Renal pelvis (tissue), 4 donors: Measurements from ENCODE around the gene EML5. TPM values are rescaled to one million over a fixed set of nuclear protein-coding genes. Genes with fewer than 3 reads are reported as not detected.
"Not testable (repeated sequence)": the region's sequence is repeated elsewhere in the genome, so short reads cannot be mapped to it uniquely, and the experiment has no call there.

Experiments
- DNase-seq: peaks from one replicate; pipeline ENCODE4 v3.0.0-alpha.2; 2013
- polyA plus RNA-seq, 3 donors: library from polyadenylated mRNA; unstranded; fragments of 120-200 nt; gene quantifications; one replicate each; pipeline ENCODE4 v1.2.1, GENCODE V29; 2013; ENCODE audit not compliant: insufficient read length in 3 of 3

EML5 gene
- polyA plus RNA-seq, 3 donors = 2.4 to 3.4 (median 2.8) TPM

DNA sequence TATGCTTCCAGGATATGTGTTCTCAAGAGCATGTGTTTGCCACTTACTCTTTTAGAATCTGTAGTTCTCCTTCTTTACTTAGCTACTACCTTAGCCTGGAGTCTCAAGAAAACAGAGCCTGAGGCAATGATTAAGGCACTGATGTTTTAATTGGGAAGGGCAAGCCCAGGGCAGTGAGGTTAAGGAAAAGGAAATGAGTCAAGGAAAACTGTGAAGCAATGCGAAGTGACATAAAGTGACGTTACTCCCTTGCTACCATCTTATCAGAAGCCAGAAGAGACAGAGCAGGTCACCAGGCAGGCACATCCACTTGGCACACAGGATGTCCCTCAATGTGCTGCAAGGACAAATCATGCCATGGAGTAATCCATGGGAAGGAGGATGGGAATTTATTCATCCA lies 11.3 kb upstream of the EML5 start:
- no peak for DNase-seq

DNA sequence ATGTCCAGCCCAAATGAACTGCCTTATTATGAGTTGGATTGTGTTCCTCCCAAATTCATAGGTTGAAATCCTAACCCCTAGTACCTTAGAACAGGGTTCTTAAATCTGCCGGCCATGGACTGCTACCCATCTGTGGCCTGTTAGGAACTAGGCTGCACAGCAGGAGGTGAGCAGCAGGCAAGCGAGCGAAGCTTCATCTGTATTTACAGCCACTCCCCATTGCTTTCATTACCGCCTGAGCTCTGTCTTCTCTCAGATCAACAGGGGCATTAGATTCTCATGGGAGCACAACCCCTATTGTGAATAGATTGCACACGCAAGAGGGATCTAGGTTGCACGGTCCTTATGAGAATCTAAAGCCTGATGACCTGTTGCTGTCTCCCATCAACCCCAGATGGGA lies 9.8 kb upstream of the EML5 start:
- DNase-seq = no peak

DNA sequence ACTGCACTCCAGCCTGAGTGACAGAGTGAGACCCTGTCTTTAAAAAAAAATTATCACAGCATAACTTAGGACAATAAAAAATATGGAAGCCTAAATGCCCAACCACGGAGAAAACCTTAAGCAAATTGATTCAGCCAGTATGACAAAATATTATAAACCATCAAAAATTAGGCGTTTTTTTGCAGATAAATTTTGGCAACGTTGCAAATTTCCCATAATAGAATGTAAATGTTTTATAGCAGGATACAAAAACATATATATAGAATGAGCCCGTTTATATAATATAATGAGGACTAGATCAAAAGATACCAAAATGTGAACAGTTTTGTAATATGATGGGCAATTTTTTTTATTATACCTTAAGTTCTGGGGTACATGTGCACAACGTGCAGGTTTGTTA lies 6.8 kb upstream of the EML5 start:
- DNase-seq = no peak

DNA sequence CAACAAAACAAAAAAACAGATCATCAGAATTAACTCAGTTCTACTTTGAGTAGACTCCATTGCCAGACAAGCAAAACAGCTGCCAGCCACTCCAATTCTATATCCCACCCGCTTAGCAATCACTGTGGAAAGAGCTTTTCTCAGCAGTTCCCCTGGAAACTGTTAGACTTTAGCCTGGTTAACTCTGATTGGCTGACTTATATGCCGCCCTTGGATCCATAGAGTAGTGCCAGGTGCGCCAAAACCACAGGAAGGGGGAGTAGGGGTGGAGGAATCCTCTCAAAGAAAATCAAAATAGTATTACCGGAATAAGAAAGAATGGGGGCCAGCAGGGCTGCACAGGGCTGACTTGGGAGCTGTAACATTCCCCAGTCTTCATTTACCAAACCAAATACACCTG lies 5.4 kb upstream of the EML5 start:
- DNase-seq = no peak

DNA sequence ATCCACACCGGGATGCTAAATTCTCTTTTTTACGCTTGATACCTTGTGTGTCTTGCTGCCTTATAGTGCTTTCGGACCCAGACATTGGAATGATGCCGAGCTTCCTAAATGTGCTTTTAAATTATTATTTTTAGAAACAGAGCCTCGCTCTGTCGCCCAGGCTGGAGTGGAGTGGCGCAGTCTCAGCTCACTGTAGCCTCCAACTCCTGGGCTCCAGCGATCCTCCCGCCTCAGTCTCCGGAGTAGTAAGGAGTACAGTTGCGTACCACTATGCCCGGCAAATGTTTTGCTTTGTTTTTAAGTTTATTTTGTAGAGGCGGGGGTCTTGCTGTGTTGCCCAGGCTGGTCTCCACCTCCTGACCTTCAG lies 489 bp upstream of the EML5 start:
- DNase-seq = no peak

DNA sequence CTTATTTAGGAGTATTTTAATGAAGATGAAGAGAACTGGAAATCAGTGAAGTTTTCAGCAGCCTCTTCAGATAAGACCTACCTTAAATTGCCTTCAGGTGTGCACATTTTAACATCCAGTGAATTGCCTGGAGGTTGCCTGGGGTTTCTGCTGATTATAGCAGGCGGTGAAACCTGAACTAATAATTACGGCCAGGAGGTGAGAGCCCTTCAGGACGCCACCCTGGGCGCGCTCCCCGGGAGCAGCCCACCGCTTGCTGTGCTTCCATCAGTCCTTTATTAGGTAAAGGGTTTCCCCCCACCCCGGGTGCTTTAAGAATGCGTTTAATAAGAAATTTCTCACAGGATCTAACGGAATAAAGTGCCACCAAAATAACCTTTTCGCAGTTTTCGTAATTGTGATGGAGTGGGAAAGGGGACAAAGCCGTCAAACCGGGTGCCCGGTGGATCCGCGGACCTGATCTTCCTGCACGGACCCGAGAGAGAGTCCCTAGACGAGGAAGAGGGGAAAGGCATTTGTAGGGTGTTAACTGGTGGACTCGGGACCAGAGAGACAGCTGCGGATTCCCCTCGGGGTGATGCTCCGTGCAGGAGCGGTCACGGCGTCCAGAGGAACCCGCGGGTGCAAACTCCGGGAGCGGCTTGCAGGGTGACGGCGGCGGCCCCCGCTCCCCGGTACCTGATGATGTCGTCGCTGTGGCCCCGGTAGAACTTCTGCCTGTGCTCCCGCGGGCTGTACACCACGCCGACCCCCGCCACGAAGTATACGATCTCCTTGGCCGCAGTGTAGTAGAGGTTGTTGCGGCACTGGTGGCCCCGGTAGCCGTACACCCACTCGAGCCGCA lies 902 bp downstream of the EML5 start:
- peak; percentile 4 for DNase-seq

DNA sequence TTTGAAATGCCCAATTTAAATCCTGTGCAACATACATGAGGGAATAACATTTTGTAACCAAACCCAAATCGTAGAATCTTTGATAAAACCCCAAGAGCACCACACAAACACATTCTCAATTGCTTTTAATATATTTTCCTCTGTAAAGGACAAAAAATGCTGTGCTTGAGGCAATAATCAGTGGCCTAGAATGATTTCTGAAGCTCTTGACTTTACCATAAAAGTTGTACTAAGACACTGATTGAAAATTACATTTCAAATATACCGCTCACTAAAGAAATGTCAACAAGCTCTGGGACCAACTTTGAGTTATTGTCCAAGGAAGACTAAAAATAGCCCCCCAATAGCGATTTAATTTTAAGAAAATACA lies 1.5 kb downstream of the EML5 start:
- DNase-seq = no peak

DNA sequence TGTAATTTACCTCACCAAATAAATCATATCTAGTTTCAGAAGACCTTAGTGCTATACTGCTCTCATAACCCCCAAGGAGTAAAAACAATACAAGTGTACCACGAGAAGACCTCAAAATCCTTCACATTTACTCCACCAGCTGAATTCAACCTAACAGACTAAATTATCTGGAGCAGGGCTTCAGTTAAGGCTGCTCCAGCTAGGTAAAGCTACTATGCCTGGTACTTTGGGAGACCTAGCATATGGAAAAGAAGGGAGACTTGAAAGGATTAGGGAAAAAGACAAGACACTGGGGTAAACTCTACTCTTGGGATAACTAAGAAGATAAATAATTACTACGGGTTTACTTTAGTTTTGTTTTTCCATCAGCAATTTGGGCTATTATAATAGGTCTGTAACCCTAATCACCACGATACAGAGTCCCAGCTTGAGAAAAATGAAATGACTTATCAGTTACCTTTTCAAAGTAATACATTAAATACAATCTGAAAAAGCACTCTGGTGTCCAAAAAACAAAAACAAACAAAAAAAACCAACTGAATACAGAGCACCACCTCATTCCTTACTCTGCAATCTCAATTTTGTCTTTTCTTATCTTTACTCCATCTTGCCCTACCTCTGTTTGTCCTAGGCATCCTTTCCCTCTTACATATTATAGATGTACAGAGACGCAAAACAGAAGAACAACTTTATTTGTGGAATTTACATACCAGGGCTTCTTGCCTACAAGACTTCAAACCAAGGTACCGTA lies 2.1 kb downstream of the EML5 start:
- DNase-seq = no peak

DNA sequence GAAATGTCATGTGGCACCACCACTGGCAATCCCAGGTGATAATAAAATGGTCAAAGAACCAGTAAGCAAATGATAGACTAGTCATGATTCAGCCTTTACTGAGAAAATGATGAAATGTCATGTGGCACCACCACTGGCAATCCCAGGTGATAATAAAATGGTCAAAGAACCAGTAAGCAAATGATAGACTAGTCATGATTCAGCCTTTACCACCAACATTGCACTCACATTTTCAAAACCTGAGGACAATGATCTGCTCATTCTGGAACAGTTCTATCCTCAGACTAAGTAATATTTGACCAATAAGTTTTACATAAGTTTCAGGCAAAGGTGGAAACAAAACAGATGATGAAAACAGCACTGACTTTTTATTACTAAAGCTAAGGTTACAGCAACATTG lies 3.2 kb downstream of the EML5 start:
- not testable (repeated sequence) for DNase-seq

DNA sequence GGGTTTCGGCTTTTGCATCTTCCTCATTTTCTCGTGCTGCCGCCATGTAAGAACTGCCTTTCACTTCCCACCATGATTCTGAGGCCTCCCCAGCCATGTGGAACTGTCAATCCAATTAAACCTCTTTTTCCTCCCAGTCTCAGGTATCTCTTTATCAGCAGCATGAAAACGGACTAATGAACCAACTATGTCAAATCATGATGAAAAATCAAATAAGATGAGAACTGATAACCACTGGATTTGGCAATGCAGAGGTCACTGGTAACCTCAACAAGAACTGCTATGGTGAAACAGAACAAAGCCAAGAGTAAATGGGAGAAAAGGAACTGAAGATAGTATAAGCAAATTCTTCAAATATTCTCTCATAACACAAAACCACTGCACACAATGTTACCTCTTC lies 6.0 kb downstream of the EML5 start:
- no peak for DNase-seq

DNA sequence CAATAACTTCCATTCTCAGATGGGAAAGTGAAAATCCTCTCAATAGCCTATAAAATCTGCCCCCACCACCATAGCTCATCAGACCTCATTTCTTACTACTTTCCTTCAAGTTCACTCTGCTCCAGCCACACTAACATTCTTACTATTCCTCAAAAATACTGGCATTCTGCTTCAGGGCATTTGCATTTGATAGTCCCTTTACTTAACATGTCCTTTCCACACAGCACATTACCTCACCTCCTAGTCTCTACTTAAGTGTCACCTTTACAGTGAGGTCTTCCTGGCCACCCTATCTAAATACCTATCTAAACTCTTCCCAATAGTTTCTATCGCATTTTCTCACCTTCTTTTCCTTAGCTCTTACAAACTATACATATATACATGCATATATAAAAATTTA lies 6.8 kb downstream of the EML5 start:
- DNase-seq = no peak

DNA sequence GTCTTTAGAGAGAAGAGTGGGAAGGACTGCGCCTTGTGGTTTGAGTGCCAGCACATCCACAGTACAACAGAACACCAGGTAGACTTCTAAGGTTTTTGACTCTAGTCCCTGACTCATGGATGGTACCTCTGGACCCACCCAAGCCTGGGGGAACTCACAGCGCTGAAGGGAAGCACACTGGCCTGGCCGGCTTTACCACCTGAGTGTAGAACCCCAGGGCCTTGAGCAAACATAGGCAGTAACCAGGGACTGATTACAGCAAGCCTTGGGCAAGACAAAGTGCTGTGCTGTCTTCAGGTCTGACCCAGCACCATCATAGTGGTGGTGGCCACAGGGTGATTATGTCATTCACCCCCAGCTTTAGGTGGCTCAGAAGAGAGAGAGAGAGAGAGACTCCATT lies 17.2 kb downstream of the EML5 start:
- no peak for DNase-seq

DNA sequence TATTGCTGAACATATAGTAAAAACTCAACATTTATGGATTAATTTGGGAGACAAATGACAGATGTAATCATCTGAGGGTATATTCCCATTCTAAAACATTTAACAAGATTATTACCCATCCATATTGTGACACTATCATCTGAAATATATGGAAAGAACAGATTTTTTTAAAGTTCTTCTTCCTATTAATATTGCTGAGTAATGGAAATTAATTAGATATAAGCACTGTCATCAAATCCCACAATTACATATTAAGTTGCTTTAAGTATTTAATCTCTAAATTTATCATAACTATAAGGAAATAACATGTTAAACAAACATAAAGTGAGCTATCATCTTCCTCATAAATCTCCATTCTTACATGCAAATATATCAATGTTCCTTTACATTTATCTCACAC lies 22.0 kb downstream of the EML5 start:
- DNase-seq = no peak

DNA sequence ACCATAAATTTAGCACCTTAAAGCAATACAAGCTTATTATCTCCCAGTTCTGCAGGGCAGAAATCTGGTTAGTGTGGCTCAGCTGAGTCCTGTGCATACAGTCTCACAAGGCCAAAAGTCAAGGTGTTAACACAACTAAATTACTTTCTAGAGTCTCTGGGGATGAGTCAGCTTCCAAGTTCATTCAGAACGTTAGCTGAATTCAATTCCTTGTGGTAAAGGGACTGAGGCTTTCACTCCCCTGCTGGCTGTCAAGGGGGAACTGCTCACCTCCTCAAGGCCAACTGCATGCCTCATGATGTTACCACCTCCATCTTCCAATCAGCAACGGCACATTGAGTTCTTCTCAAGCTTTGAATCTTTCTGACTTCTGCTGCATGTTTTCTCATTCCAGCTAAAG lies 27.6 kb downstream of the EML5 start:
- DNase-seq = no peak

DNA sequence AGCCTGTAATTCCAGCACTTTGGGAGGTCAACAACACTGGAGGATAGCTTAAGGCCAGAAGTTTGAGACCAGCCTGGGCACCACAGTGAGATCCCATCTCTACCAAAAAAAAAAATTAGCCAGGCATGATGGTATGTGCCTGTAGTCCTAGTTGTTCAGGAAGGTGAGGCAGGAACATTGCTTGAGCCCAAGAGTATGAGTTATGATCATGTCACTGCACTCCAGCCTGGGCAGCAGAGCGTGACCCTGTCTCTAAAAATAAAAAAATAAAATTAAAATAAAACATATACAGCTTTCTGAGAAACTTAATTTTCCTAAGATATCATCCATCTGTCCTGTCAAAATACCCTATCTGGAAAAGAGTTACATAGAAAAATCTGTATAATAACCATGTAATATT lies 38.9 kb downstream of the EML5 start:
- no peak for DNase-seq

DNA sequence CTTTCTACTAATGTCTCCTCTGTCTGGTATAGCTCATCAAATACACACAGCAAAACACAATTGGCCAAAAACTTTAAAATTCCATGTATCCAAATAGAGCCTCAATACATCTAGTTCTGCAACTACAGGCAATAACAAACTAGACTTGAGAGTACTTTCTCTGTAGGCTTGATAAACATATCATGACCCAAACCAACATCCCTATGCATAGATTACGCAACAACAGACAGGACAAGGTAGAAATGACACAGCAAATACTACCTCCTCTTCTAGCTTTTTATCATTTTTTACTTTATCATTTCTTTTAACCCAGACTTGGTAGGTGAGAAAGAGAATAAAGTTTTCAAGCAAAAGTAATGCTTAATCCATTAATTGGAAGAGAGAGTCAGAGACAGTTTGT lies 41.8 kb downstream of the EML5 start:
- DNase-seq = no peak

DNA sequence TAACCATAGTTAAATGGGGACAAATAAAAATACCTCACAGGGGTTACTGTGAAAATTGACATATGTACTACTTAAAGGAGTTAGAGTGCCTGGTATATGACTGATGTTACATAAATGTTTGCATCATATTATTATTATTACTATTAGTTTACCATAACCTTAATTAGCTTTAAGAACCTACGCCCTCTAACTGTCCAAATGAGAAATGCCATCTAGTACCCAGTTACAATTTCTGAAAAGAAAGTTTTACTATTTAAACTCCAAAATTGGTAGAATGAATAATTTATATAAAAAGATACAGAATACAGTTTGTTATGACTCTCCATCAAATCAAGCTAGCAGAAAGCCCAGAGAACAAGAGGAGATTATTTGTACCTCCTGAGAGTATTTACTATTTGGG lies 42.3 kb downstream of the EML5 start:
- no peak for DNase-seq

DNA sequence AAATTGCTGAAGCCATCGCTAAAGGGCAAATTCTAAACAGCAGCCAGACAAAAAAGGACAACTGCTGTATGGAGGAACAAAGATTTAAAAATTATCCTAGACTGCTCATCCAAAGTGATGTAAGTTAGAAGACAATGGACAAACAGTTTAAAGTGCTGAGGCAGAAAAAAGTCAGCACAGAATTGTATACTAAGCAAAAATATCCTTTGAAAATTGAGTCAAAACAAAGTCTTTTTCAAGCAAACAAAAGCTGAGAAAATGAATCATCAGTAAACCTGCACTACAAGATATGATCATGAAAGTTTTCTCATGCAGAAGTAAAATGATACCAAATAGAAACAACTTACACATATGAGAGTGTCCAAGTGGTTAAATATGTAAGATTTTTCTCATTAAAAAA lies 43.6 kb downstream of the EML5 start:
- DNase-seq = no peak

DNA sequence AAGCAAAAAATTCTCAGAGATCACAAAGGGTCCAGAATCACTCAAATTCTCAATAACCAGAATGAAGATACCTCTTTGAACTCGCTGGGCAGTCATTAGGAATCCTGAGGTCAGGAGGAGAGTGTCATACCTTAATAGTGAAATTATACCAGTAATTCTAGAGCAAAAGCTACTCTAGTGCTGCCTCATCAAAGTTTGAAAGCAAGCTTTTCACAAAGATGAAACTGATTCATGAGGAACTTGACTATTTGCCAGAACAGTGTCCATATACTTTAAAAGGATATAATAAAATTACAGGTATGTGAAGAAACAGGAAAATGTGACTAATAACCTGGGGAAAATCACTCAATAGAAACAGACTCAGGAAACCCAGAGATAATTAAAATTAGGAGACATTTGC lies 44.5 kb downstream of the EML5 start:
- DNase-seq = no peak

DNA sequence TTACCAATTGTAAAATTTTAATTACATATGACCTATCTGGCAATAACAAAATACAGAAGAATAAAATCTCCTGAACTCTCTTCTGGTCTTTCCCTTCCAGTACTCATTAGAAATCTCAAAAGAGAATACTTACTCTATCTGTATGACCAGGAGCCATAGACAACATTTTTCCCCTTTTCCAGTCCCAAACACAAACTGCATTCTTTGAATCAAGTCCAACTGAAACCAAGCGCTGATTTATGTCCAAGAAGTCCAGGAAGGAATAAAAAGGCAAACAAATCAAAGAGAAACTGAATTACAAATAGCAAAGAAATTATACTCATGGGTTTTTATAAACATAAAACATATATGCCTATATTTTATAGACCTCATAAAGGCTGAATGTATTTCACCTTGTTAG lies 46.7 kb downstream of the EML5 start:
- peak; percentile 44 for DNase-seq

DNA sequence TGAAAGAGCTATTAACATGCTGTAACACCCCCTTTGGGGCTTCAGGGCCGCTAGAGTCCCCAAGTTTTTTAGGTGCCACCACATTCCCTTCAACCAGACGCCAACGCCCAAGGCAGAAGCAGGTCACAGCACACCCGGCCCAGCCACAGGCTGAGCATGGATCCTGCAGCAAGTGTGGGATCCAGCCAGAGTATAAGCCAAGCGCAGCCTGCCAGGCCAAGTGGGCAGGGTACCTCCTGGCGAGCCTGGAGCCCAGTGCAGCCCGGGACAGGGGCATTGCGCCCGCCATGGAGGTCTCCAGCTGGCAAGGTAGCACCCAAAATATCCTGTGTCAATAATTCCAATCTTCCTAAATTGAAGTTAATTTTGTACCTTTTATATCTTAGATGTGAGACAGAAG lies 55.5 kb downstream of the EML5 start:
- no peak for DNase-seq

DNA sequence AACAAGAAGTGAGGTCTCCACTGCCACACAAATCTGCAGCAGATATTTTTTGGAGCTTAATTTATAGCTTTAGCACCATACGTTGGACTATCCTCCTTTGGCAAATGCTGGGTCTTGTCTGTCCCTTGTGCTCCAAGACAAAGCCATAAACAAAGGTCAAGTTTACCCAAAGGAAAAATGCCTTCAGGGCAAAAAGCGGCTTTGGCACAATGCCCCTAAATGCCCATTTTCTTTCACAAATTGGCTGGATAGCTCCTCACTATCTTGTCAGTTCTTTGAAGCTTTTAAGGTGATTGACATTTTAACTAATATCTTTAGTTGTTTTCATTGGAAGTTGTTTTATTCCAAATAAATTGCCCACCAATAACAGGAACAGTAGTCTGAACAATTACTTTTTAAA lies 59.6 kb downstream of the EML5 start:
- DNase-seq = no peak

DNA sequence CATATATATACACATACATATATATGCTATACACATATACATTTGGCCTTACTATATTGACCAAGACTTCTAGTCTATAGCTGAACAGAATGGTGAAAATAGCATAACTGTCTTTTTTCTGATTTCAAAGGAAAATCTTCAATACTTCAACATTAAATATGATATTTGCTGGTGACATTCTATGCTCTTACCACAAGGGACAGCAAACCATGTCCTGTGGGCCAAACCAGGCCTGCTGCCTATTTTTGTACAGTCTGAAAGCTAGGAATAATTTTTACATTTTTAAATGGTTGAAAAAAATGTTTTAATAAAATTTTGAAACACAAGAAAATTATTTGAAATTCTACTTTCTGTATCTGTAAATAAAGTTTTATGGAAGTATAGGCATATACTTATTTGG lies 63.6 kb downstream of the EML5 start:
- DNase-seq = no peak

DNA sequence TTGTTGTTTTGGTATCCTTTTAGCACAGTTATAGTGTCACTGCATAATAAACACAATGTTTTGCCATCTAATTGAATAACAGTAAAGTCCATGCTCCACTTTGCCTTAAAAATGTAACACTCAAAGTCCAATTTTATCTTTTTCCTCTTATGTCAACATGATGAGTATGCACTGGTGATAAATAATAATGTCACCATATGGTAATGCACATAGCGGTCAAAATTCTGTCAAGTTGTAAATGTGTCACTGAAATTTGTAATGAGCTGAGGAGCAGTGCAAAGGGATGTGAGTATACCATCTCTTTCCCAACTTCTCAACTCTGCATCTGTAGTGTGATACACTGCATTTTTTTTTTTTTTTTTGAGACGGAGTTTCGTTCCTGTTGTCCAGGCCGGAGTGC lies 65.7 kb downstream of the EML5 start:
- no peak for DNase-seq
